ENCODE data around the gene COL9A3. TPM values are rescaled to one million over a fixed set of nuclear protein-coding genes. Genes with fewer than 3 reads are reported as not detected.

Gene COL9A3
- total RNA-seq, 2 donors from 2014 or later = 0.54 to 3.1 TPM

- Histone ChIP-seq H3K27ac (no peak overlapping the region), H3K27me3 (replicated peaks; ENCODE audit: insufficient read depth) (no peaks in the 10 kb centered on the region), H3K4me1 (ENCODE audit: control insufficient read depth in 1 of 2, low read depth in 2 of 2) (no peaks in the 10 kb centered on the region), H3K4me3 (no peak overlapping the region), H3K36me3 (no peaks in the 10 kb centered on the region), H3K9me3 (no peaks in the 10 kb centered on the region)
- TF ChIP-seq, protein P1, sequence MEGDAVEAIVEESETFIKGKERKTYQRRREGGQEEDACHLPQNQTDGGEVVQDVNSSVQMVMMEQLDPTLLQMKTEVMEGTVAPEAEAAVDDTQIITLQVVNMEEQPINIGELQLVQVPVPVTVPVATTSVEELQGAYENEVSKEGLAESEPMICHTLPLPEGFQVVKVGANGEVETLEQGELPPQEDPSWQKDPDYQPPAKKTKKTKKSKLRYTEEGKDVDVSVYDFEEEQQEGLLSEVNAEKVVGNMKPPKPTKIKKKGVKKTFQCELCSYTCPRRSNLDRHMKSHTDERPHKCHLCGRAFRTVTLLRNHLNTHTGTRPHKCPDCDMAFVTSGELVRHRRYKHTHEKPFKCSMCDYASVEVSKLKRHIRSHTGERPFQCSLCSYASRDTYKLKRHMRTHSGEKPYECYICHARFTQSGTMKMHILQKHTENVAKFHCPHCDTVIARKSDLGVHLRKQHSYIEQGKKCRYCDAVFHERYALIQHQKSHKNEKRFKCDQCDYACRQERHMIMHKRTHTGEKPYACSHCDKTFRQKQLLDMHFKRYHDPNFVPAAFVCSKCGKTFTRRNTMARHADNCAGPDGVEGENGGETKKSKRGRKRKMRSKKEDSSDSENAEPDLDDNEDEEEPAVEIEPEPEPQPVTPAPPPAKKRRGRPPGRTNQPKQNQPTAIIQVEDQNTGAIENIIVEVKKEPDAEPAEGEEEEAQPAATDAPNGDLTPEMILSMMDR (IDR thresholded peaks at IDR 0.05) = no peak
- ATAC-seq (ENCODE audit: insufficient number of reproducible peaks, low FRiP score, low read depth) = no peak
- no peak for DNase-seq (ENCODE audit: low spot score)
These were observed 20.2 kb downstream of the COL9A3 start for GRCh38 chr20:62836967-62837490.

GRCh38 chr20:62837790-62838127, 20.9 kb downstream of the COL9A3 start:
- Histone ChIP-seq H3K27me3 (replicated peaks; ENCODE audit: insufficient read depth) (no peaks in the 10 kb centered on the region), H3K4me1 (ENCODE audit: control insufficient read depth in 1 of 2, low read depth in 2 of 2) (no peaks in the 10 kb centered on the region), H3K36me3 (no peaks in the 10 kb centered on the region), H3K9me3 (no peaks in the 10 kb centered on the region), H3K4me3 (no peak overlapping the region), H3K27ac (no peak overlapping the region)
- ATAC-seq (ENCODE audit: insufficient number of reproducible peaks, low FRiP score, low read depth) = no peak
- DNase-seq (ENCODE audit: low spot score) = no peak
- TF ChIP-seq, protein P1 (IDR thresholded peaks at IDR 0.05) = no peak

- no peaks in the 10 kb centered on the region for H3K4me1 ChIP-seq (ENCODE audit: control insufficient read depth in 1 of 2, low read depth in 2 of 2)
- DNase-seq (ENCODE audit: low spot score) (no peak), ATAC-seq (ENCODE audit: insufficient number of reproducible peaks, low FRiP score, low read depth) (no peak)
- H3K36me3 ChIP-seq = no peaks in the 10 kb centered on the region
- H3K27me3 ChIP-seq (replicated peaks; ENCODE audit: insufficient read depth) = no peaks in the 10 kb centered on the region
- no peaks in the 10 kb centered on the region for H3K9me3 ChIP-seq
- H3K27ac ChIP-seq = no peak overlapping the region
- TF ChIP-seq, protein P1 (IDR thresholded peaks at IDR 0.05) = no peak
- no peak overlapping the region for H3K4me3 ChIP-seq
These were observed 21.5 kb downstream of the COL9A3 start for GRCh38 chr20:62838128-62838891.

DNA sequence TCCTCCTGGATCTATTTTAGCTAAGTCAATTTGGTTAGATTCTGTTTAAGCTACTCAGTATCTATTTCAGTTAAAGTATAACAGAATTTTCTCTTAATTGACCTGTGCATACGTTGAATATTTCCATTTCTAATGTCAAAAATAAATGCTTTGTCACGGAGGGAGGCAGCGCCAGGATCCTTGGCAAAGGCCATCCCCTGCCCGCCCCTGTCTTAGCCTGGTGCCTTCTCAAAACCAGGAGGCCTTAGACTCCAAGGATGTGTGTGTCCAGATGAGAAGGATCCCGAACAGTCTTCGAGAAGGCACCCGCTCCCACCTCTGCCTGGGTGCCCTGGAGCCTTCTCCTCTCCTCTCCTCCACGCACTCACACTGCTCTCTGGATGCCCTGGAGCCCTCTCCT, 22.4 kb downstream of the COL9A3 start:
- H3K4me1 ChIP-seq (ENCODE audit: control insufficient read depth in 1 of 2, low read depth in 2 of 2) = no peaks in the 10 kb centered on the region
- H3K36me3 ChIP-seq = no peaks in the 10 kb centered on the region
- TF ChIP-seq, protein P1 (IDR thresholded peaks at IDR 0.05) = no peak
- ATAC-seq (ENCODE audit: insufficient number of reproducible peaks, low FRiP score, low read depth) (no peak), DNase-seq (ENCODE audit: low spot score) (no peak)
- H3K27me3 ChIP-seq (replicated peaks; ENCODE audit: insufficient read depth) = no peaks in the 10 kb centered on the region
- H3K9me3 ChIP-seq = no peaks in the 10 kb centered on the region
- no peak overlapping the region for H3K4me3 ChIP-seq
- no peak overlapping the region for H3K27ac ChIP-seq

GRCh38 chr20:62839816-62840215, 23.0 kb downstream of the COL9A3 start:
- Histone ChIP-seq H3K9me3 (no peaks in the 10 kb centered on the region), H3K27me3 (replicated peaks; ENCODE audit: insufficient read depth) (no peaks in the 10 kb centered on the region), H3K27ac (no peak overlapping the region), H3K4me3 (no peak overlapping the region), H3K36me3 (no peaks in the 10 kb centered on the region), H3K4me1 (ENCODE audit: control insufficient read depth in 1 of 2, low read depth in 2 of 2) (no peaks in the 10 kb centered on the region)
- no peak for ATAC-seq (ENCODE audit: insufficient number of reproducible peaks, low FRiP score, low read depth)
- TF ChIP-seq, protein P1 (IDR thresholded peaks at IDR 0.05) = no peak
- no peak for DNase-seq (ENCODE audit: low spot score)
